Fibroblast of villous mesenchyme (primary cell): ENCODE results near the gene TRAPPC14. TPM values are rescaled to one million over a fixed set of nuclear protein-coding genes. Genes with fewer than 3 reads are reported as not detected.
"Not testable (repeated sequence)": the region's sequence is repeated elsewhere in the genome, so short reads cannot be mapped to it uniquely, and the experiment has no call there.

Source experiments
- DNase-seq: peaks from one replicate; pipeline ENCODE4 v3.0.0-alpha.2; 2010; ENCODE audit warnings: low read depth
- H3K4me3 ChIP-seq: 2 replicates; pipeline ENCODE4 v1.5.1; 2011; ENCODE audit warnings: low read depth, mild to moderate bottlenecking, low read length
- CTCF ChIP-seq: IDR thresholded peaks from 2 replicates; pipeline ENCODE4 v1.5.1; 2012; ENCODE audit warnings: low read depth, mild to moderate bottlenecking, low read length; ENCODE audit not compliant: insufficient read depth
- total RNA-seq: library from RNA; depleted of rRNA; stranded (reverse); fragments of >200 nt; gene quantifications from 2 replicates; pipeline ENCODE4 v1.2.3, GENCODE V29; 2012

The TRAPPC14 gene
- total RNA-seq, result 11.9 and 14.2 TPM in 2 replicates

- TF ChIP-seq CTCF, result no peak
- DNase-seq, result peak; percentile 85
- H3K4me3 ChIP-seq, result peak within 1 kb of the TSS; percentile 74
Observed at GRCh38 chr7:100158229-100159098, at the start of gene TRAPPC14. TRAPPC14 (minus strand) TSS chr7:100158723; CDS start chr7:100158499, 224 bp downstream.

- H3K4me3 ChIP-seq, result no peak overlapping the region
- no peak for DNase-seq
- TF ChIP-seq CTCF, result no peak
Observed at GRCh38 chr7:100204454-100204853, 45.9 kb upstream of the TRAPPC14 start.

GRCh38 chr7:100200693-100201092 lies 42.2 kb upstream of the TRAPPC14 start:
- TF ChIP-seq CTCF, result no peak
- DNase-seq, result no peak
- H3K4me3 ChIP-seq, result no peak overlapping the region

- H3K4me3 ChIP-seq, result no peak overlapping the region
- no peak for DNase-seq
- no peak for TF ChIP-seq CTCF
Observed at GRCh38 chr7:100198266-100198665, 39.7 kb upstream of the TRAPPC14 start.

- not testable (repeated sequence) for DNase-seq, H3K4me3 ChIP-seq
Observed at GRCh38 chr7:100195901-100196322, 37.4 kb upstream of the TRAPPC14 start.

- no peak for DNase-seq
- no peak for TF ChIP-seq CTCF
Observed at GRCh38 chr7:100195222-100195621, 36.7 kb upstream of the TRAPPC14 start.

GRCh38 chr7:100192969-100193368 lies 34.4 kb upstream of the TRAPPC14 start:
- H3K4me3 ChIP-seq, result no peak overlapping the region
- no peak for DNase-seq
- no peak for TF ChIP-seq CTCF

More at GRCh38 chr7:100195222-100195621, 36.7 kb upstream of the TRAPPC14 start:
- H3K4me3 ChIP-seq, result no peak overlapping the region

GRCh38 chr7:100192281-100192862 lies 33.8 kb upstream of the TRAPPC14 start:
- DNase-seq, H3K4me3 ChIP-seq: not testable (repeated sequence)
